H1 (cell line): ENCODE results near the gene GTF3C5. TPM values are rescaled to one million over a fixed set of nuclear protein-coding genes. Genes with fewer than 3 reads are reported as not detected.

Experiments used
- BRCA1 ChIP-seq: IDR thresholded peaks from 2 replicates; pipeline ENCODE4 v1.6.1; 2012; ENCODE audit warnings: low read depth, low read length, improper control_type of control experiment
- CREB1 ChIP-seq: IDR thresholded peaks from 2 replicates; pipeline ENCODE4 v1.6.1; 2012; ENCODE audit warnings: inconsistent platforms
- HDAC6 ChIP-seq: IDR thresholded peaks from one replicate; pipeline ENCODE4 v1.7.1; 2012; ENCODE audit warnings: low read depth, mild to moderate bottlenecking, inconsistent platforms, low read length, moderate library complexity
- JUND ChIP-seq: IDR thresholded peaks from 2 replicates; pipeline ENCODE4 v1.6.1; 2011; ENCODE audit warnings: mild to moderate bottlenecking, improper control_type of control experiment, low read length
- SAP30 ChIP-seq: fragments of 300-600 bp; sonication (generic); IDR thresholded peaks from 2 replicates; pipeline ENCODE4 v1.7.1; 2012; ENCODE audit warnings: low read length, moderate library complexity, mild to moderate bottlenecking, inconsistent platforms; ENCODE audit not compliant: insufficient read depth, insufficient replicate concordance
- TAF1 ChIP-seq: IDR thresholded peaks from 2 replicates; pipeline ENCODE4 v1.6.1; 2011; ENCODE audit warnings: mild to moderate bottlenecking, low read depth, low read length
- YY1 ChIP-seq: IDR thresholded peaks from 2 replicates; pipeline ENCODE4 v1.6.1; 2011; ENCODE audit warnings: low read depth, mild to moderate bottlenecking, low read length
- polyA plus RNA-seq, 7 experiments: library from polyadenylated mRNA; depleted of rRNA in 3 of 7; stranded (reverse) in 5 of 7; unstranded in 2 of 7; fragments of >200 nt in 5 of 7; fragments of 200-250 nt in 2 of 7; gene quantifications; 1 replicate in 5 of 7; 2 replicates in 1 of 7; 4 replicates in 1 of 7; pipeline versions ENCODE4 v1.2.1 to v1.2.3, GENCODE V29; 2011 to 2013; ENCODE audit warnings: missing spikeins in 2 of 7, mixed read lengths in 2 of 7
- total RNA-seq: library from RNA; stranded (reverse); fragmentation: NEBNext Ultra II Directional; extraction: Animal tissue kit (Norgen Biotek cat#: 25700); gene quantifications from 2 replicates; pipeline ENCODE4 v1.2.1, GENCODE V29; 2021
- TF ChIP-seq, protein P1 (sequence below): fragments of 300-600 bp; sonication (generic); IDR thresholded peaks from 2 replicates; pipeline ENCODE4 v1.7.1; 2012; ENCODE audit warnings: low read length, moderate library complexity, mild to moderate bottlenecking, inconsistent platforms; ENCODE audit not compliant: insufficient replicate concordance
- TF ChIP-seq, protein P2 (sequence below): IDR thresholded peaks from 2 replicates; pipeline ENCODE4 v1.6.1; 2011; ENCODE audit warnings: low read depth, mild to moderate bottlenecking, low read length; ENCODE audit not compliant: insufficient read depth

GTF3C5 gene
- total and polyA plus RNA-seq, 2 of the 8 experiments (the other 6 are each of a cell fraction or from before 2014, with no cell fraction given), result 78.7 to 87.1 TPM

DNA sequence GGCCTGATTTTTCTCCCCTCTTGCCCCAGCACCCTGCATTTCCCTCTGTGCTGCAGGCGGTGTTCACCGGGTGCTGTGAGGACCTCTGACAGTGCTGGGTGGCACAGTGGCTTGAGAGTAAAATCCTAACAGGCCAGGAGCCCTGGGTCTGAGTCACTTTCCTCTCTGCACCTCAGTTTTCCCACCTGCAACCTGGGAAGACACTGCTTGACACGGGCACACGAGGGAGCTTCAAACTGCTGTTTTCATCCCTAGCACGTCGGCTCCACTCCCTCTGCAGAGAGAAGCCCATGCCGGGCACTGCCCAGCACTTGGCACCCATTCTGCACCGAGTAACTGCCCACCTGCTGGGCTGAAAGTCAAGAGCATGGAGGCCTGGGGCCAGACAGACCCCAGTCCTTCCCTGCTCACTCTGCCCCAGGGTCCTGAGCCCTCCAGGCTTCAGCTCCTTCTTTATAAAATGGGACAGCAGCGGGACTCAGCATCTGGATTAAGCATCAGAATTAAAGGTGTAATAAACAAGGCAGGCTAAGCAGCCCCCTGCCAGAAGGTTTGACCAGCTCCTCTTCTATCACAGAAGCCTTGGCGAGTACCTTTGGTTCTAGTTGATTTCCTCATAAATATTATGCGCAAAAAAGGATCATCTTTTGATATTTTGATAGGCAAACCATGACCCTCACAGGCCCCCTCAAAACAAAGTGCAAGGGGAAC is 47.2 kb upstream of the GTF3C5 start (continued):
- TF ChIP-seq, protein P1, sequence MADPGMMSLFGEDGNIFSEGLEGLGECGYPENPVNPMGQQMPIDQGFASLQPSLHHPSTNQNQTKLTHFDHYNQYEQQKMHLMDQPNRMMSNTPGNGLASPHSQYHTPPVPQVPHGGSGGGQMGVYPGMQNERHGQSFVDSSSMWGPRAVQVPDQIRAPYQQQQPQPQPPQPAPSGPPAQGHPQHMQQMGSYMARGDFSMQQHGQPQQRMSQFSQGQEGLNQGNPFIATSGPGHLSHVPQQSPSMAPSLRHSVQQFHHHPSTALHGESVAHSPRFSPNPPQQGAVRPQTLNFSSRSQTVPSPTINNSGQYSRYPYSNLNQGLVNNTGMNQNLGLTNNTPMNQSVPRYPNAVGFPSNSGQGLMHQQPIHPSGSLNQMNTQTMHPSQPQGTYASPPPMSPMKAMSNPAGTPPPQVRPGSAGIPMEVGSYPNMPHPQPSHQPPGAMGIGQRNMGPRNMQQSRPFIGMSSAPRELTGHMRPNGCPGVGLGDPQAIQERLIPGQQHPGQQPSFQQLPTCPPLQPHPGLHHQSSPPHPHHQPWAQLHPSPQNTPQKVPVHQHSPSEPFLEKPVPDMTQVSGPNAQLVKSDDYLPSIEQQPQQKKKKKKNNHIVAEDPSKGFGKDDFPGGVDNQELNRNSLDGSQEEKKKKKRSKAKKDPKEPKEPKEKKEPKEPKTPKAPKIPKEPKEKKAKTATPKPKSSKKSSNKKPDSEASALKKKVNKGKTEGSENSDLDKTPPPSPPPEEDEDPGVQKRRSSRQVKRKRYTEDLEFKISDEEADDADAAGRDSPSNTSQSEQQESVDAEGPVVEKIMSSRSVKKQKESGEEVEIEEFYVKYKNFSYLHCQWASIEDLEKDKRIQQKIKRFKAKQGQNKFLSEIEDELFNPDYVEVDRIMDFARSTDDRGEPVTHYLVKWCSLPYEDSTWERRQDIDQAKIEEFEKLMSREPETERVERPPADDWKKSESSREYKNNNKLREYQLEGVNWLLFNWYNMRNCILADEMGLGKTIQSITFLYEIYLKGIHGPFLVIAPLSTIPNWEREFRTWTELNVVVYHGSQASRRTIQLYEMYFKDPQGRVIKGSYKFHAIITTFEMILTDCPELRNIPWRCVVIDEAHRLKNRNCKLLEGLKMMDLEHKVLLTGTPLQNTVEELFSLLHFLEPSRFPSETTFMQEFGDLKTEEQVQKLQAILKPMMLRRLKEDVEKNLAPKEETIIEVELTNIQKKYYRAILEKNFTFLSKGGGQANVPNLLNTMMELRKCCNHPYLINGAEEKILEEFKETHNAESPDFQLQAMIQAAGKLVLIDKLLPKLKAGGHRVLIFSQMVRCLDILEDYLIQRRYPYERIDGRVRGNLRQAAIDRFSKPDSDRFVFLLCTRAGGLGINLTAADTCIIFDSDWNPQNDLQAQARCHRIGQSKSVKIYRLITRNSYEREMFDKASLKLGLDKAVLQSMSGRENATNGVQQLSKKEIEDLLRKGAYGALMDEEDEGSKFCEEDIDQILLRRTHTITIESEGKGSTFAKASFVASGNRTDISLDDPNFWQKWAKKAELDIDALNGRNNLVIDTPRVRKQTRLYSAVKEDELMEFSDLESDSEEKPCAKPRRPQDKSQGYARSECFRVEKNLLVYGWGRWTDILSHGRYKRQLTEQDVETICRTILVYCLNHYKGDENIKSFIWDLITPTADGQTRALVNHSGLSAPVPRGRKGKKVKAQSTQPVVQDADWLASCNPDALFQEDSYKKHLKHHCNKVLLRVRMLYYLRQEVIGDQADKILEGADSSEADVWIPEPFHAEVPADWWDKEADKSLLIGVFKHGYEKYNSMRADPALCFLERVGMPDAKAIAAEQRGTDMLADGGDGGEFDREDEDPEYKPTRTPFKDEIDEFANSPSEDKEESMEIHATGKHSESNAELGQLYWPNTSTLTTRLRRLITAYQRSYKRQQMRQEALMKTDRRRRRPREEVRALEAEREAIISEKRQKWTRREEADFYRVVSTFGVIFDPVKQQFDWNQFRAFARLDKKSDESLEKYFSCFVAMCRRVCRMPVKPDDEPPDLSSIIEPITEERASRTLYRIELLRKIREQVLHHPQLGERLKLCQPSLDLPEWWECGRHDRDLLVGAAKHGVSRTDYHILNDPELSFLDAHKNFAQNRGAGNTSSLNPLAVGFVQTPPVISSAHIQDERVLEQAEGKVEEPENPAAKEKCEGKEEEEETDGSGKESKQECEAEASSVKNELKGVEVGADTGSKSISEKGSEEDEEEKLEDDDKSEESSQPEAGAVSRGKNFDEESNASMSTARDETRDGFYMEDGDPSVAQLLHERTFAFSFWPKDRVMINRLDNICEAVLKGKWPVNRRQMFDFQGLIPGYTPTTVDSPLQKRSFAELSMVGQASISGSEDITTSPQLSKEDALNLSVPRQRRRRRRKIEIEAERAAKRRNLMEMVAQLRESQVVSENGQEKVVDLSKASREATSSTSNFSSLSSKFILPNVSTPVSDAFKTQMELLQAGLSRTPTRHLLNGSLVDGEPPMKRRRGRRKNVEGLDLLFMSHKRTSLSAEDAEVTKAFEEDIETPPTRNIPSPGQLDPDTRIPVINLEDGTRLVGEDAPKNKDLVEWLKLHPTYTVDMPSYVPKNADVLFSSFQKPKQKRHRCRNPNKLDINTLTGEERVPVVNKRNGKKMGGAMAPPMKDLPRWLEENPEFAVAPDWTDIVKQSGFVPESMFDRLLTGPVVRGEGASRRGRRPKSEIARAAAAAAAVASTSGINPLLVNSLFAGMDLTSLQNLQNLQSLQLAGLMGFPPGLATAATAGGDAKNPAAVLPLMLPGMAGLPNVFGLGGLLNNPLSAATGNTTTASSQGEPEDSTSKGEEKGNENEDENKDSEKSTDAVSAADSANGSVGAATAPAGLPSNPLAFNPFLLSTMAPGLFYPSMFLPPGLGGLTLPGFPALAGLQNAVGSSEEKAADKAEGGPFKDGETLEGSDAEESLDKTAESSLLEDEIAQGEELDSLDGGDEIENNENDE, result no peak
- TF ChIP-seq SAP30 (no peak), TAF1 (no peak), YY1 (no peak), JUND (no peak), CREB1 (no peak), BRCA1 (no peak), HDAC6 (no peak)
- TF ChIP-seq, protein P2, sequence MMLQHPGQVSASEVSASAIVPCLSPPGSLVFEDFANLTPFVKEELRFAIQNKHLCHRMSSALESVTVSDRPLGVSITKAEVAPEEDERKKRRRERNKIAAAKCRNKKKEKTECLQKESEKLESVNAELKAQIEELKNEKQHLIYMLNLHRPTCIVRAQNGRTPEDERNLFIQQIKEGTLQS, result no peak
